IMR-90 (cell line): ENCODE results near the gene EIF1. TPM values are rescaled to one million over a fixed set of nuclear protein-coding genes. Genes with fewer than 3 reads are reported as not detected.

Source experiments
- ATAC-seq: fragments of 200-7000 bp; cut with Tn5 transposase; 2 replicates; pipeline ENCODE4 v1.9.1; 2020; ENCODE audit warnings: low read depth, mild to moderate bottlenecking, moderate library complexity
- BruUV-seq: library from RNA; stranded (reverse); fragments of 400-500 nt; replicated peaks from 2 replicates; lab custom pipeline; 2021; lab: Mats Ljungman, UMichigan
- CTCF ChIA-PET: fragments of 300-600 bp; formaldehyde crosslinking; extraction: SDS; loops from one replicate; lab custom pipeline; 2021; ENCODE audit warnings: antibody characterized with exemption; lab: Yijun Ruan, JAX
- POLR2A ChIA-PET: fragments of 300-600 bp; sonication (Branson Sonifier 250); formaldehyde crosslinking; loops from one replicate; lab custom pipeline; 2022; ENCODE audit warnings: antibody characterized with exemption; ENCODE audit not compliant: unreplicated experiment; lab: Charles Lee
- DNase-seq: peaks from one replicate; pipeline ENCODE4 v3.0.0; 2013
- H2AFZ ChIP-seq: replicated peaks from 2 replicates; pipeline ENCODE3; 2013; ENCODE audit warnings: low read length, mild to moderate bottlenecking; ENCODE audit not compliant: poor library complexity
- H2AK5ac ChIP-seq: 2 replicates; pipeline ENCODE4 v1.6.1; 2013; ENCODE audit warnings: low read depth, low read length, inconsistent platforms
- H2AK9ac ChIP-seq: replicated peaks from 2 replicates; pipeline ENCODE3; 2013; ENCODE audit warnings: mild to moderate bottlenecking, low read depth, low read length, moderate library complexity; ENCODE audit not compliant: poor library complexity
- H2BK120ac ChIP-seq: 2 replicates; pipeline ENCODE4 v1.6.1; 2013; ENCODE audit warnings: low read depth, low read length, inconsistent platforms
- H2BK15ac ChIP-seq: 3 replicates; pipeline ENCODE4 v1.6.1; 2013; ENCODE audit warnings: low read depth, low read length, inconsistent platforms
- H2BK20ac ChIP-seq: 2 replicates; pipeline ENCODE4 v1.6.1; 2013; ENCODE audit warnings: low read depth, mild to moderate bottlenecking, inconsistent platforms, low read length, moderate library complexity
- H2BK5ac ChIP-seq: 2 replicates; pipeline ENCODE4 v1.6.1; 2013; ENCODE audit warnings: mild to moderate bottlenecking, low read depth, low read length, inconsistent platforms; ENCODE audit not compliant: poor library complexity, severe bottlenecking
- H3K14ac ChIP-seq: replicated peaks from 2 replicates; pipeline ENCODE4 v1.6.1; 2013; ENCODE audit warnings: low read depth, low read length, inconsistent platforms
- H3K18ac ChIP-seq: 2 replicates; pipeline ENCODE4 v1.6.1; 2013; ENCODE audit warnings: low read depth, low read length, control low read depth
- H3K23ac ChIP-seq: 2 replicates; pipeline ENCODE4 v1.6.1; 2013; ENCODE audit warnings: low read depth, low read length, inconsistent platforms
- H3K27ac ChIP-seq: 2 replicates; pipeline ENCODE4 v1.5.1; 2013; ENCODE audit warnings: mild to moderate bottlenecking, control low read depth, low read length; ENCODE audit not compliant: insufficient read depth
- H3K27me3 ChIP-seq: 2 replicates; pipeline ENCODE4 v1.6.1; 2013; ENCODE audit warnings: low read length; ENCODE audit not compliant: control insufficient read depth, insufficient read depth
- H3K36me3 ChIP-seq: 2 replicates; pipeline ENCODE4 v1.6.1; 2013; ENCODE audit warnings: low read length, mixed read lengths; ENCODE audit not compliant: control insufficient read depth, insufficient read depth
- H3K4ac ChIP-seq: 2 replicates; pipeline ENCODE4 v1.6.1; 2013; ENCODE audit warnings: low read depth, low read length, inconsistent platforms
- H3K4me1 ChIP-seq: 2 replicates; pipeline ENCODE4 v1.6.1; 2013; ENCODE audit warnings: low read length, mixed read lengths; ENCODE audit not compliant: control insufficient read depth, insufficient read depth
- H3K4me2 ChIP-seq: 2 replicates; pipeline ENCODE4 v1.6.1; 2013; ENCODE audit warnings: low read depth, mild to moderate bottlenecking, control low read depth, low read length, moderate library complexity
- H3K4me3 ChIP-seq: 2 replicates; pipeline ENCODE4 v1.5.1; 2013; ENCODE audit warnings: low read depth, mild to moderate bottlenecking, control low read depth, low read length, moderate library complexity; ENCODE audit not compliant: insufficient read depth
- H3K56ac ChIP-seq: 2 replicates; pipeline ENCODE4 v1.6.1; 2013; ENCODE audit warnings: low read length, inconsistent platforms; ENCODE audit not compliant: insufficient read depth; ENCODE audit errors: extremely low read depth
- H3K79me1 ChIP-seq, 2 experiments: 2 replicates each; pipeline ENCODE4 v1.6.1; 2013; ENCODE audit warnings: low read length in 2 of 2, inconsistent platforms in 1 of 2, low read depth in 1 of 2
- H3K9ac ChIP-seq: 2 replicates; pipeline ENCODE4 v1.6.1; 2013; ENCODE audit warnings: low read depth, low read length, control low read depth
- H3K9me1 ChIP-seq: 2 replicates; pipeline ENCODE4 v1.6.1; 2013; ENCODE audit warnings: low read length, inconsistent platforms; ENCODE audit not compliant: insufficient read depth
- H3K9me3 ChIP-seq: 2 replicates; pipeline ENCODE4 v1.6.1; 2013; ENCODE audit warnings: low read length; ENCODE audit not compliant: control insufficient read depth, insufficient read depth
- H4K20me1 ChIP-seq: 2 replicates; pipeline ENCODE4 v1.6.1; 2013; ENCODE audit warnings: low read length, inconsistent platforms; ENCODE audit not compliant: insufficient read depth
- H4K5ac ChIP-seq: 2 replicates; pipeline ENCODE4 v1.6.1; 2013; ENCODE audit warnings: mild to moderate bottlenecking, low read depth, low read length, control low read depth
- H4K8ac ChIP-seq, 2 experiments: 2 replicates each; pipeline ENCODE4 v1.6.1; 2013; ENCODE audit warnings: low read depth in 2 of 2, low read length in 2 of 2, control low read depth in 1 of 2, inconsistent platforms in 1 of 2
- H4K91ac ChIP-seq: 2 replicates; pipeline ENCODE4 v1.6.1; 2013; ENCODE audit warnings: low read depth, low read length, inconsistent platforms; ENCODE audit not compliant: insufficient read depth
- BHLHE40 ChIP-seq: fragments of 150-350 bp; IDR thresholded peaks from 2 replicates; pipeline ENCODE4 v1.6.1; 2016; ENCODE audit warnings: mild to moderate bottlenecking, low read depth, low read length
- CEBPB ChIP-seq: IDR thresholded peaks from 2 replicates; pipeline ENCODE4 v1.6.1; 2012; ENCODE audit warnings: low read depth, low read length, improper control_type of control experiment
- CHD1 ChIP-seq: IDR thresholded peaks from 2 replicates; pipeline ENCODE4 v1.6.1; 2012; ENCODE audit warnings: low read depth, low read length, improper control_type of control experiment
- ELK1 ChIP-seq: fragments of 150-350 bp; IDR thresholded peaks from 2 replicates; pipeline ENCODE4 v1.6.1; 2016; ENCODE audit warnings: low read depth, mild to moderate bottlenecking, low read length, moderate library complexity, borderline replicate concordance
- FOS ChIP-seq: fragments of 150-350 bp; IDR thresholded peaks from 2 replicates; pipeline ENCODE4 v1.6.1; 2016; ENCODE audit warnings: low read depth, low read length
- MAFK ChIP-seq: IDR thresholded peaks from 2 replicates; pipeline ENCODE4 v1.6.1; 2012; ENCODE audit warnings: low read depth, low read length, improper control_type of control experiment
- MAZ ChIP-seq: IDR thresholded peaks from 2 replicates; pipeline ENCODE4 v1.6.1; 2012; ENCODE audit warnings: low read depth, mild to moderate bottlenecking, low read length, improper control_type of control experiment, moderate library complexity, borderline replicate concordance
- MXI1 ChIP-seq: IDR thresholded peaks from 2 replicates; pipeline ENCODE4 v1.6.1; 2012; ENCODE audit warnings: low read depth, mild to moderate bottlenecking, low read length, moderate library complexity, borderline replicate concordance
- NFE2L2 ChIP-seq: fragments of 150-350 bp; IDR thresholded peaks from 2 replicates; pipeline ENCODE4 v1.6.1; 2016; ENCODE audit warnings: low read depth, mild to moderate bottlenecking, low read length
- POLR2A ChIP-seq: IDR thresholded peaks from 2 replicates; pipeline ENCODE4 v1.6.1; 2012; ENCODE audit warnings: mild to moderate bottlenecking, low read depth, low read length
- RAD21 ChIP-seq: IDR thresholded peaks from 2 replicates; pipeline ENCODE4 v1.6.1; 2012; ENCODE audit warnings: low read length, improper control_type of control experiment
- RCOR1 ChIP-seq: IDR thresholded peaks from 2 replicates; pipeline ENCODE4 v1.6.1; 2012; ENCODE audit warnings: mild to moderate bottlenecking, low read length, improper control_type of control experiment; ENCODE audit not compliant: insufficient replicate concordance
- SMC3 ChIP-seq: fragments of 150-350 bp; IDR thresholded peaks from 2 replicates; pipeline ENCODE4 v1.6.1; 2016; ENCODE audit warnings: low read depth, mild to moderate bottlenecking, antibody characterized with exemption, low read length, moderate library complexity
- USF2 ChIP-seq: fragments of 150-350 bp; IDR thresholded peaks from 2 replicates; pipeline ENCODE4 v1.6.1; 2017; ENCODE audit warnings: mild to moderate bottlenecking, antibody characterized with exemption, low read length, low read depth
- WGBS, 2 experiments: methylation state at CpG; one replicate each; pipeline versions ENCODE4 v1.1.5 to v1.1.7; 2013; ENCODE audit warnings: missing lambda C conversion rate in 2 of 2; ENCODE audit not compliant: insufficient read length in 1 of 2; ENCODE audit errors: extremely low coverage in 2 of 2; 5-methylcytosine and 5-hydroxymethylcytosine counted together
- dilution Hi-C: fragments of 300-500 bp; cut with HindIII; formaldehyde crosslinking; loops from one replicate; pipeline ENCODE4 v1.14.3; 2018; ENCODE audit warnings: low sequenced_read_pairs; ENCODE audit not compliant: unreplicated experiment
- in situ Hi-C: fragments of 300-500 bp; cut with MboI; formaldehyde crosslinking; loops from 3 replicates; pipeline ENCODE4 v1.14.3; 2019; ENCODE audit warnings: low sequenced_read_pairs, inconsistent platforms, mixed read lengths
- intact Hi-C: fragments of 100-400 bp; cut with micrococcal nuclease; formaldehyde crosslinking; loops from 2 replicates; pipeline ENCODE4 v1.10.0; 2022
- polyA plus RNA-seq, 3 experiments: library from polyadenylated mRNA; depleted of rRNA; stranded (reverse); fragments of >200 nt; gene quantifications; 2 replicates each; pipeline ENCODE4 v1.2.3, GENCODE V29; 2012; ENCODE audit warnings: low replicate concordance in 1 of 3
- total RNA-seq: library from RNA; depleted of rRNA; stranded (reverse); fragments of >200 nt; gene quantifications from 2 replicates; pipeline ENCODE4 v1.2.3, GENCODE V29; 2012

The EIF1 gene
- total and polyA plus RNA-seq, 2 of the 4 experiments (the other 2 are of a cell fraction), result 89.4 to 381 TPM

GRCh38 chr17:41724476-41725050 lies 35.9 kb downstream of the EIF1 start:
- no peak overlapping the region for H3K4me3 ChIP-seq
- no peaks in the 10 kb centered on the region for H3K9me3 ChIP-seq
- intact Hi-C loops, result no loop called here
- no peak overlapping the region for H3K18ac ChIP-seq
- no peak overlapping the region for H3K9ac ChIP-seq
- H2AFZ ChIP-seq, result no peak overlapping the region
- no peak overlapping the region for H3K23ac ChIP-seq
- no peak overlapping the region for H3K56ac ChIP-seq
- H3K36me3 ChIP-seq, result no peaks in the 10 kb centered on the region
- no peak overlapping the region for H2BK15ac ChIP-seq
- no peaks in the 10 kb centered on the region for H3K4me1 ChIP-seq
- H2AK9ac ChIP-seq, result no peak overlapping the region
- no peak for ATAC-seq
- no peak overlapping the region for H2BK120ac ChIP-seq
- H3K4ac ChIP-seq, result no peak overlapping the region
- dilution Hi-C loops, result no loop called here
- H4K8ac ChIP-seq, result no peak overlapping the region
- BruUV-seq, result no TSS peak
- TF ChIP-seq CHD1 (no peak), RAD21 (no peak), ELK1 (no peak), CEBPB (no peak), MAZ (no peak), NFE2L2 (no peak), RCOR1 (no peak), SMC3 (no peak), MAFK (no peak), MXI1 (no peak), BHLHE40 (no peak), POLR2A (no peak), USF2 (no peak), FOS (no peak)
- H3K27me3 ChIP-seq, result peaks cover 13% of the 10 kb centered on the region
- CTCF ChIA-PET, result interaction anchor here (0.6 to 1.0 kb wide), 2 partner anchors 26 to 35 kb away, joined by 3 to 5 read pairs; no protein-coding TSS in a partner anchor
- H2BK20ac ChIP-seq, result no peak overlapping the region
- 51% methylated on average over 8 of the region's 17 CpGs; no CpG with 5 or more reads in 1 of the 2 experiments for WGBS, 2 experiments
- no peak overlapping the region for H3K4me2 ChIP-seq
- POLR2A ChIA-PET, result no interaction called here
- H4K5ac ChIP-seq, result no peak overlapping the region
- no peaks in the 10 kb centered on the region for H3K79me1 ChIP-seq
- H4K91ac ChIP-seq, result no peak overlapping the region
- no peak for DNase-seq
- no peaks in the 10 kb centered on the region for H3K9me1 ChIP-seq
- no peak overlapping the region for H2AK5ac ChIP-seq
- no peak overlapping the region for H2BK5ac ChIP-seq
- in situ Hi-C loops, result no loop called here
- no peaks in the 10 kb centered on the region for H4K20me1 ChIP-seq
- no peak overlapping the region for H3K14ac ChIP-seq
- H3K27ac ChIP-seq, result no peak overlapping the region
